Measurements from ENCODE around the gene CCDC57.
"Not testable (repeated sequence)": the region's sequence is repeated elsewhere in the genome, so short reads cannot be mapped to it uniquely, and the experiment has no call there.

CCDC57 gene, protein sequence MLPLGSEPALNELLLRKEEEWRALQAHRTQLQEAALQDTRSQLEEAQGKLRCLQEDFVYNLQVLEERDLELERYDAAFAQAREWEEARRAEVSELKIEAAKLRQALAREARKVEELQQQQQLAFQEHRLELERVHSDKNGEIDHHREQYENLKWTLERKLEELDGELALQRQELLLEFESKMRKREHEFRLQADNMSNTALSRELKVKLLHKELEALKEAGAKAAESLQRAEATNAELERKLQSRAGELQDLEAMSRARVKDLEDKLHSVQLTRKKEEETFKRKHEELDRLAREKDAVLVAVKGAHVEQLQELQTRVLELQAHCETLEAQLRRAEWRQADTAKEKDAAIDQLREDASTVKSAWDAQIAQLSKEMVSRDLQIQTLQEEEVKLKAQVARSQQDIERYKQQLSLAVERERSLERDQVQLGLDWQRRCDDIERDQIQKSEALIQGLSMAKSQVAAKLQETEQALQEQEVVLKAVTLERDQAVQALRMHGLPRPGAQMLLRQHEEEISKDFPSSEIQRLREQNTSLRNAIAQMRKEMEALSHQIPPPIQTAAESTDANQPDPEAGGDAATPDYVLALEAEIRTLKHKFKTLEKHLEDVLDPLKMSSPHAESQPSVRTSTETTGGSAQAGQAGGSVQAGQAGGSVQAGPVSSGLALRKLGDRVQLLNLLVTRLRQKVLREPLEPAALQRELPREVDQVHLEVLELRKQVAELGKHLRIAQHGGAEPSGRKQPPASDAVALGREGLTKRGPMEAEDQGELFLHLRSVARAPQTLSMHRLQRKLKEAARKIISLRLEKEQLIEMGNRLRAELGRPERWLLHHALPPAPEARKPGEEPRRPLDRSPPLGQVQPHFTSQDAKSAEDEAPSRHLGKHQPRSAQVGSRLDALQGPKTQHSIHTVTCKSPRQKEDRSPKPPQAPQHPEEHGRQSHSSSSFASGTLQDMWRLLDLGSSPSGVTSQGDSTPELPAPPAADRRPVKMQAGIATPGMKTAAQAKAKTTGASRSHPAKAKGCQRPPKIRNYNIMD

GRCh38 chr17:82212331-82213250, at the start of gene CCDC57:
Gene CCDC57, minus strand, starts transcription at chr17:82212842. Its CDS starts 10,898 bp downstream, at chr17:82201944.
- peaks cover 0 to 2% of the 10 kb centered on the region in 2 donors for H3K36me3 ChIP-seq (ENCODE audit: control insufficient read depth in 1 of 2, insufficient read depth in 2 of 2, low read length in 2 of 2)
- H3K9me3 ChIP-seq (ENCODE audit: control insufficient read depth in 1 of 2, low read length in 2 of 2) = no peaks in the 10 kb centered on the region
- no peak within 1 kb of the TSS for H3K27ac ChIP-seq (ENCODE audit: low read length)
- peaks cover 0 to 34% of the 10 kb centered on the region in 2 donors for H3K4me1 ChIP-seq (ENCODE audit: control insufficient read depth in 1 of 2, insufficient read depth in 2 of 2, low read length in 2 of 2)
- H3K27me3 ChIP-seq (ENCODE audit: low read depth, low read length) = no peaks in the 10 kb centered on the region
- peak within 1 kb of the TSS; percentile 52 to 86 for H3K4me3 ChIP-seq (ENCODE audit: low read depth in 1 of 2, low read length in 2 of 2)

GRCh38 chr17:82262344-82262743, 49.7 kb upstream of the CCDC57 start:
- Histone ChIP-seq H3K4me1 (ENCODE audit: control insufficient read depth in 1 of 2, insufficient read depth in 2 of 2, low read length in 2 of 2) (peaks cover 8 to 29% of the 10 kb centered on the region in 2 donors), H3K27me3 (ENCODE audit: low read depth, low read length) (no peaks in the 10 kb centered on the region), H3K9me3 (ENCODE audit: control insufficient read depth in 1 of 2, low read length in 2 of 2) (no peaks in the 10 kb centered on the region), H3K36me3 (ENCODE audit: control insufficient read depth in 1 of 2, insufficient read depth in 2 of 2, low read length in 2 of 2) (peaks cover 68 to 75% of the 10 kb centered on the region in 2 donors), H3K4me3 (ENCODE audit: low read depth in 1 of 2, low read length in 2 of 2) (no peak overlapping the region), H3K27ac (ENCODE audit: low read length) (no peak overlapping the region)

- not testable (repeated sequence) for H3K27ac ChIP-seq (ENCODE audit: low read length); H3K4me3 ChIP-seq (ENCODE audit: low read depth in 1 of 2, low read length in 2 of 2); H3K9me3 ChIP-seq (ENCODE audit: control insufficient read depth in 1 of 2, low read length in 2 of 2); H3K27me3 ChIP-seq (ENCODE audit: low read depth, low read length)
- Histone ChIP-seq H3K36me3 (ENCODE audit: control insufficient read depth in 1 of 2, insufficient read depth in 2 of 2, low read length in 2 of 2) (peaks cover 70 to 74% of the 10 kb centered on the region in 2 donors), H3K4me1 (ENCODE audit: control insufficient read depth in 1 of 2, insufficient read depth in 2 of 2, low read length in 2 of 2) (peaks cover 0 to 16% of the 10 kb centered on the region in 2 donors)
These were observed 47.6 kb upstream of the CCDC57 start for GRCh38 chr17:82259972-82260961.

- Histone ChIP-seq H3K36me3 (ENCODE audit: control insufficient read depth in 1 of 2, insufficient read depth in 2 of 2, low read length in 2 of 2) (peaks cover 64 to 65% of the 10 kb centered on the region in 2 donors), H3K27ac (ENCODE audit: low read length) (no peak overlapping the region), H3K4me1 (ENCODE audit: control insufficient read depth in 1 of 2, insufficient read depth in 2 of 2, low read length in 2 of 2) (peaks cover 0 to 16% of the 10 kb centered on the region in 2 donors), H3K27me3 (ENCODE audit: low read depth, low read length) (no peaks in the 10 kb centered on the region), H3K9me3 (ENCODE audit: control insufficient read depth in 1 of 2, low read length in 2 of 2) (no peaks in the 10 kb centered on the region), H3K4me3 (ENCODE audit: low read depth in 1 of 2, low read length in 2 of 2) (no peak overlapping the region)
These were observed 45.9 kb upstream of the CCDC57 start for GRCh38 chr17:82258555-82258954.

DNA sequence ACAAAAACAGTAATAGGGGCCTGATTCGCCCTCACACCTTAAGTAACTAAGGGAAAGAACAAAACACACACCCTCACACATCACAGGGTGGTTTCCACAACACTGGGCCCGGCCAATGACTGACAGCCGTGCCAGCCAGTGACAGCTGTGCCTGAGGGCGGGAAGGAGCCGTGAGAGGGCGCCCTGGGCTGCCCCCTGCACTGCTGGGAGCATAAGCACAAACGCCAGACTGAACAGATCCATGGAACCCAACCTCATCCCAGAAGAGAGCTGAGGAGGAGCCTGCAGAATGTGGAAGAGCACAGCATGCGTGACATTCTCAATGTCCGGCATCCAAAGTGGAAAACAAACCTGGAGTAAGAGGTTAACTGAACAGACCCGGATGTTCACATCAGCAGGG, 44.8 kb upstream of the CCDC57 start:
- no peaks in the 10 kb centered on the region for H3K9me3 ChIP-seq (ENCODE audit: control insufficient read depth in 1 of 2, low read length in 2 of 2)
- H3K36me3 ChIP-seq (ENCODE audit: control insufficient read depth in 1 of 2, insufficient read depth in 2 of 2, low read length in 2 of 2) = peaks cover 67 to 68% of the 10 kb centered on the region in 2 donors
- H3K4me1 ChIP-seq (ENCODE audit: control insufficient read depth in 1 of 2, insufficient read depth in 2 of 2, low read length in 2 of 2) = peaks cover 0 to 14% of the 10 kb centered on the region in 2 donors
- no peak overlapping the region for H3K27ac ChIP-seq (ENCODE audit: low read length)
- no peaks in the 10 kb centered on the region for H3K27me3 ChIP-seq (ENCODE audit: low read depth, low read length)
- no peak overlapping the region for H3K4me3 ChIP-seq (ENCODE audit: low read depth in 1 of 2, low read length in 2 of 2)

- H3K36me3 ChIP-seq (ENCODE audit: control insufficient read depth in 1 of 2, insufficient read depth in 2 of 2, low read length in 2 of 2) = peaks cover 66 to 68% of the 10 kb centered on the region in 2 donors
- H3K27ac ChIP-seq (ENCODE audit: low read length) = no peak overlapping the region
- no peaks in the 10 kb centered on the region for H3K27me3 ChIP-seq (ENCODE audit: low read depth, low read length)
- peaks cover 0 to 4% of the 10 kb centered on the region in 2 donors for H3K4me1 ChIP-seq (ENCODE audit: control insufficient read depth in 1 of 2, insufficient read depth in 2 of 2, low read length in 2 of 2)
- H3K9me3 ChIP-seq (ENCODE audit: control insufficient read depth in 1 of 2, low read length in 2 of 2) = no peaks in the 10 kb centered on the region
- no peak overlapping the region for H3K4me3 ChIP-seq (ENCODE audit: low read depth in 1 of 2, low read length in 2 of 2)
These were observed 43.7 kb upstream of the CCDC57 start for GRCh38 chr17:82256242-82256885.

DNA sequence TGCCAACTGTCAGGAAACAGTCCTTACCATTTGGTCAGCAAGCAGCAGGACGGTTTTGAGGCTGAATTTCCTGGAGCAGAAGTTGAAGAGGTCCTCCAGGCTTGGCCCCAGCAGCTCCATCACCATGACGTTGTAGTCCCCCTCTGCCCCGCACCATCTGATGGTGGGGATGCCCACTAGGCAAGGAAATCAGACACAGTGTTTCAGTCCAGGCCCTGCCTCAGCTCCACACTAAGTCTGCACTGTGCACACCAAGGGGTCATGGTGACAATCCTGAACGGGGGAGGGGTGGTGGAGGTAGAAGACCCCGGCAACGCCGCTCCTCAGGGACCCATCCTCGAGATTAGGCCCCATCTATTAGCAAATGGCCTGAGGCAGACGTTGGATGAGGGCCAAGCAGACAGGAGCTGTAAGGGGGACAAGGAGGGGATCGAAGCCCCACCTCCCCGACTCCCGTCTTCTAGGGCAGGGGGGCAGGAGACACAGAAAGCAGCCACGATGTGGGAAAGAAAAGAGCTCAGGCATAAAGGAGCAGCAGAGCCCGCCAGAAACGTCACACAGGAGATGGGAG, 42.8 kb upstream of the CCDC57 start:
- Histone ChIP-seq H3K27ac (ENCODE audit: low read length) (no peak overlapping the region), H3K9me3 (ENCODE audit: control insufficient read depth in 1 of 2, low read length in 2 of 2) (no peaks in the 10 kb centered on the region), H3K27me3 (ENCODE audit: low read depth, low read length) (no peaks in the 10 kb centered on the region), H3K36me3 (ENCODE audit: control insufficient read depth in 1 of 2, insufficient read depth in 2 of 2, low read length in 2 of 2) (peaks cover 66 to 68% of the 10 kb centered on the region in 2 donors), H3K4me3 (ENCODE audit: low read depth in 1 of 2, low read length in 2 of 2) (no peak overlapping the region), H3K4me1 (ENCODE audit: control insufficient read depth in 1 of 2, insufficient read depth in 2 of 2, low read length in 2 of 2) (peaks cover 0 to 10% of the 10 kb centered on the region in 2 donors)

GRCh38 chr17:82254746-82255145, 42.1 kb upstream of the CCDC57 start:
- H3K9me3 ChIP-seq (ENCODE audit: control insufficient read depth in 1 of 2, low read length in 2 of 2); H3K4me3 ChIP-seq (ENCODE audit: low read depth in 1 of 2, low read length in 2 of 2); H3K27me3 ChIP-seq (ENCODE audit: low read depth, low read length); H3K27ac ChIP-seq (ENCODE audit: low read length): not testable (repeated sequence)
- peaks cover 66 to 68% of the 10 kb centered on the region in 2 donors for H3K36me3 ChIP-seq (ENCODE audit: control insufficient read depth in 1 of 2, insufficient read depth in 2 of 2, low read length in 2 of 2)
- H3K4me1 ChIP-seq (ENCODE audit: control insufficient read depth in 1 of 2, insufficient read depth in 2 of 2, low read length in 2 of 2) = peaks cover 0 to 14% of the 10 kb centered on the region in 2 donors

- H3K27ac ChIP-seq (ENCODE audit: low read length); H3K4me3 ChIP-seq (ENCODE audit: low read depth in 1 of 2, low read length in 2 of 2); H3K27me3 ChIP-seq (ENCODE audit: low read depth, low read length); H3K9me3 ChIP-seq (ENCODE audit: control insufficient read depth in 1 of 2, low read length in 2 of 2): not testable (repeated sequence)
- peaks cover 0 to 14% of the 10 kb centered on the region in 2 donors for H3K4me1 ChIP-seq (ENCODE audit: control insufficient read depth in 1 of 2, insufficient read depth in 2 of 2, low read length in 2 of 2)
- H3K36me3 ChIP-seq (ENCODE audit: control insufficient read depth in 1 of 2, insufficient read depth in 2 of 2, low read length in 2 of 2) = peaks cover 63 to 70% of the 10 kb centered on the region in 2 donors
These were observed 41.5 kb upstream of the CCDC57 start for GRCh38 chr17:82254096-82254495.

Data from muscle layer of duodenum (tissue), 2 donors.